ENCODE results near the gene CSTB.

CSTB gene

DNA sequence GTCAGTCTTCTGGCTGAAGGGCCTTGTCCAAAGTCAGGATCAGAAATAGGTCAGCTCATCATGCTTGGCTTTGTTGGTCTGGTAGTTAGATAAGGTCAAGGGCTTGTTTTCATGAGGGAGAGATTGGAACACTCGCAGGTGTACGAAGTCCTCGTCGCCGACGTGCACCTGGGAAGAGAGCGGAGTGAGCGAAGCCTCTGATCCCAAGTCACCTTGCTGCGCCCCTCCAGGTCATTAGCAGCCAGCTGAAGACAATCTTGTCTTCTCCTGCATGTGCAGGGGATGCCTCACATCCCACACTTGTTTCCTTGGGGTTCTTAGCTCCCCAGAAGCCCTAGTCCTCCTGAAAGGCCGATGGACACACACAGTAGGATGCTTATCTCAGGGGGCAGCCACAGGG is 1.9 kb downstream of the CSTB start:
- in situ Hi-C loops (cut with HindIII; ENCODE audit: low pct_ligation_motif_present, low pct_unique_long_range_greater_than_20kb, low sequenced_read_pairs), result no loop called here
- DNase-seq, result no peak

DNA sequence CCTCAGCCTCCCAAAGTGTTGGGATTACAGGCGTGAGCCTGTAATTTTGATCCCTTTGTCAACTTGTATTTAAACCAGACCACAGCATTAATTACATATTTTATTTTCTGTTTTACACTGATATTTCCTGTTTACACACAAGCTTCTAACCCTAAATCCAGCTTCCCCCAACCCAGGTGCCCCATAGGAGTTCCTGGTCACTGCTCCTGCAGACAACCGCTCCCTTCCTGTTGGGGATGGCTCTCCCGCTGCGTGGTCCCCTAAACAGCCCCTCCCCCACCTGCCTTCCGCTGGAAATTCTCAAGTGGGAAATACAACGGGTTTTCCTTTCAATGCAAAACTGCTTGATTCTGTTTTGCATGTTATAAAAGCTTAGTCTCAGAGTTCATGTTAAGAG is 3.7 kb downstream of the CSTB start:
- in situ Hi-C loops (cut with HindIII; ENCODE audit: low pct_ligation_motif_present, low pct_unique_long_range_greater_than_20kb, low sequenced_read_pairs), result no loop called here
- no peak for DNase-seq

DNA sequence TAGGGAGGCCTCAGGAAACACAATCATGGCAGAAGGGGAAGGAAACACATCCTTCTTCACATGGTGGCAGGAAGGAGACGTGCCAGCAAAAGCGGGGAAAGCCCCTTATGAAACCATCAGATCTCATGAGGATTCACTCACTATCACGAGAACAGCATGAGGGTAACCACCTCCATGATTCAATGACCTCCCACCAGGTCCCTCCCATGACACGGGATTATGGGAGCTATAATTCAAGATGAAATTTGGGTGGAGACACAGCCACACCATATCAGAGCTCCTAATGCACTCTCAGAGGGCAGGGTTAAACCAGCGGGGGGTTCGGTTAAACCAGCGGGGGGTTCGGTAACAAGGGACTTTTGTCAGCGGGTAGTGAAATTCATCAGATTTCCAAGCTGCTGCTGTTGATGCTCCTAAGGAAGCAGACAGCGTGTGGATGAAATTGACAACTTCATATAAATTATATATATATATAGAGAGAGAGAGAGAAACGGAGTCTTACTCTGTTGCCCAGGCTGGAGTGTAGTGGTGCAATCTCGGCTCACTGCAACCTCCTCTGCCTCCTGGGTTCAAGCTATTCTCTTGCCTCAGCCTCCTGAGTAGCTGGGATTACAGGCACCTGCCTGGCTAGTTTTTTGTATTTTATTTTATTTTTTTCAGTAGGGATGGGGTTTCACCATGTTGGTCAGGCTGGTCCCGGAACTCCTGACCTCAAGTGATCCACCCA is 4.2 kb downstream of the CSTB start:
- in situ Hi-C loops (cut with HindIII; ENCODE audit: low pct_ligation_motif_present, low pct_unique_long_range_greater_than_20kb, low sequenced_read_pairs), result no loop called here
- no peak for DNase-seq

DNA sequence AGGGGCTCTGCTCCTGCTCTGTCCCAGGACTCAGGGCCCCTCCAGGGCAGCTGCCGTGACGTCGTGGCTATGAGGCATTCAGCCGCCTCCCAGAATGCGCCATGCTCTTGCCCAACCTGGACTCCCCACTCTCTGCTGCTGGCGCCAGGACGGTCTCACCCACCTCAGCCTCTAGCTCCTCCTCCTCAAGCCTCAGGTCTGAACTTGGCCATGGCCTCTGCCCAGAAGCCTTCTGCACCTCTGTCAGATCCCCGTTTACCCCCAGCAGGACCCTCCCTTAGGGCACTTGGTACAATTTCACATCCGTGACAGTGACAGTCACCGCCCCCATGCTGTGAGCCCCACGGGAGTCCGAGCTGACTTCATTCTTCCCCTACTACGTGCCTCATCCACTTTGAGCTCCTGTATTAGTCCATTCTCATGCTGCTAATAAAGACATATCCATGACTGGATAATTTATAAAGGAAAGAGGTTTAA is 4.9 kb downstream of the CSTB start:
- no peak for DNase-seq
- in situ Hi-C loops (cut with HindIII; ENCODE audit: low pct_ligation_motif_present, low pct_unique_long_range_greater_than_20kb, low sequenced_read_pairs), result no loop called here

DNA sequence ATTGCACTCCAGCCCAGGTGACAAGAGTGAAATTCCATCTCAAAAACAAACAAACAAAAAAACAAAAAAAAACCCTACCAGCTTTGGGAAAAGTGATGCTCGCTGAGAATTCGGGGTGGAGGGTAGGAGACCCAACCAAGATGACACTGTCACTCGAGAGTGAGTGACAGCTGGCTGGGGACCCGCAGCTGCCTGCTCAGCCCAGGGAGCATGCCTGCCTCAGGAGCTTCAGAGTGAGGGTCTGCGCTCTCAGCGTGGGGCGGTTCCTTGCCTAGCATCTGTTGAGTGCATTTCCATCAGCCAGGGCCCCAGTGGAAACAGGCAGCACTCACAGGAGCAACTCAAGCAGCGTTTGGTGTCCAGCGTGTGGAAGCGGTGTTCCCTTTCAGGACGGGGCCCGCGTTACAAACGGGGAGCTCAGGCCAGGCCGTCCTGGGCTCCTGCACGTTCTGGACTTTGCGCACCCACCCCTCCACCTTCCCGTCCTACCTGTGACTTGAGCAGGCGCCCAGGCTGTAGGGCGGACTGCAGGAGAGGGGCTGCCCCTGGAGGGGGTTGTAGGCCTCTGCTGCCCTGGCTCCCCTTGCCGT is 5.9 kb downstream of the CSTB start:
- no peak for DNase-seq
- in situ Hi-C loops (cut with HindIII; ENCODE audit: low pct_ligation_motif_present, low pct_unique_long_range_greater_than_20kb, low sequenced_read_pairs), result no loop called here

DNA sequence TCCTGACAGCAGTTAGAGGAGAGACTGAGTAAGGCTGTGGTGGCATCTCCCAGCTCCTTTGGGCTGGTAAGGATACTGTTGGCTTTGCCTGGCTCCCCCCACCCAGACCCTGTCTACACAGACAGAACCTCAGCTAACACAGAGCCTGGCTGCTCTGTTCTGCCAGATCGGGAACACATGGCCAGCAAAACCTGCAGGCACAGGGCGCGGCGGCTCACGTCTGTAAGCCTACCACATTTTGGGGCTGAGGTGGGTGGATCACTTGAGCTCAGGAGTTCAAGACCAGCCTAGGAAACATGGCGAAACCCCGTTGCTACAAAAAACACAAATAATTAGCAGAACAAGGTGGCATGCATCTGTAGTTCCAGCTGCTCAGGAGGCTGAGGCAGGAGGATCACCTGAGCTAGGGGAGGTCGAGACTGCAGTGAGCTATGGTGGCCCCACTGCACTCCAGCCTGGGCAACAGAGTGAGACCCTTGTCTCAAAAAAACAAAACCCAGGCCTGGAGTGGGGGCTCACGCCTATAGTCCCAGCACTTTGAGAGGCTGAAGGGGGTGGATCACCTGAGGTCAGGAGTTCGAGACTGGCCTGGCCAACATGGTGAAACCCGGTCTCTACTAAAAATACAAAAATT is 6.7 kb downstream of the CSTB start:
- in situ Hi-C loops (cut with HindIII; ENCODE audit: low pct_ligation_motif_present, low pct_unique_long_range_greater_than_20kb, low sequenced_read_pairs), result no loop called here
- DNase-seq, result no peak

DNA sequence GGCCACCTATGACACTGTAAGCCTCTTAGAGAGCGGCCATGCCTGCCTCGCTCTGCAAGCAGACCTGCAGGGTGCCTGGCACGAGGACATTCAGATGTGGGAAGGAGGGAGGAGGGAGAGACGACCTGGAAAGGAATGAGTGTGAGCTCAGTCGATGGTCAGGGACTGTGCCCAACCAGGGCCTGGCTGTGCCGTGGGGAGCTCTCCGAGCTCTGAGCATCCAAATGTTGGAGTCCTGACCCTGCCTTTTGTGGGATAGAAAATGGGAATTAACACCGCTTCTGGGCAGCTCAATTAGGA is 7.3 kb downstream of the CSTB start:
- in situ Hi-C loops (cut with HindIII; ENCODE audit: low pct_ligation_motif_present, low pct_unique_long_range_greater_than_20kb, low sequenced_read_pairs), result no loop called here
- no peak for DNase-seq

DNA sequence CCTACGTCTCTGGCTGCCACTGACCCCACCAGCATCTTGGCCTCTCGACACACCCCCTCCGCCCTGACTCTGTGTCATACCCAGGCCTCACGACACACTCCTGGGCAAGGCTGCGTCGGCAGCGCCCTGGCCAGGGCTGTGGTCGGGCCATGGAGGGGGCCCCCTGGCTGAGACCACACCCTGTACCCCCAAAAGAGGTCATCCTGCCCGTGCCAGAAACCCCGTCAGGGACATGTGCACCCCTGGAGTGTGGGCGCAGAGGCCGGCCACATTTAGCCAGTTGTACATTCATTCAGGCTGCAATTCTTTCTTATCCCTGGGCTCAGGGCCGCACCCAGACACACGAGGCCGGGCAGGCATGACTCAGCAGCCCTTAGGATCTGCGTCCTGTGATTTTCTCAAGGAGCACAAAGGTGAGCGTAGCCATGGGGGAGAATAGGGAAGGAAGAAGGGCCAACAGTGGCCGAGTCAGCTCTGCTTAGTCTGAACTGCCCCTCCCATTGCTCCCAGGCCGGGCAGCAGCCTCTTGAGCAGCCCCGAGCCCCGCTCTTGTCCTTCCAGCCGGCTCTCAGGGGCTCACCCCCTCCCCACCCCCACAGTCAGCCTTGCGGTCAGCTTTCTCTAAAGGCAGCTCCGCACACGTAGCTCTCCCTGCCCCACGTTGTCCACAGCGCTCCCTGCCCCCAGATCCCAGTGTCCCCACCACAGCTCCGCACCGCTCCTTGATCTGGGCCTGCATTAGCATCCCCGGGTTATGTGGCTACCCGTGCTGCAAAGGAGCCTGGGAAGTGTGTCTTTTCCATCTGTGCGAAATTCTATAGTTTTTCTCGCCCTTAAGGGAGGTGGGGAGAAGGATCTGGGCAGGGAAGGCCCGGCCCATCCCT is 7.9 kb downstream of the CSTB start:
- in situ Hi-C loops (cut with HindIII; ENCODE audit: low pct_ligation_motif_present, low pct_unique_long_range_greater_than_20kb, low sequenced_read_pairs), result no loop called here
- DNase-seq, result peak; percentile 71

DNA sequence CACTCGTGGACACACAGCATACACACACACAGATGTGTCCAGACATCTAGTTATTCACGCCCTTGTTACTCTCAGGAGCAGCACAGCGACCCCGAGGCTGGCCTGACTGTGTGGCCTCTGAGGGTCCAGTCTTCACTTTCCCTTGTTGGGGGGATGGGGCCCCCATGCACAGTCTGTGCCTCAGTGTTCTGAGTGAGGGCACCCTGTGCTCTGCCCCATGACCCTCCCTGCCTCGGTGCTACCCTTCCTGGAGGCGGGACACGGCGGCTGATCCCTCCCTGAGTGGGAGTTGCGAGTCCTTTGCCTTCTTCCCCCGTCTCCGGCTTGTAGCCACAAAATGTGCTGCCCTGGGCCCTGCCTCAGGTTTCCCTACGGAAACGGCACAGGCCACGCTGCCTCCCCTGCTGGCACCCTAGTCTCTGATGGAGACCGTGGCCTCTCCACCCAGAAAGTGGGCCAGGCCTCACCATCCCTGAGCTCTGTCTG is 8.6 kb downstream of the CSTB start:
- no peak for DNase-seq
- in situ Hi-C loops (cut with HindIII; ENCODE audit: low pct_ligation_motif_present, low pct_unique_long_range_greater_than_20kb, low sequenced_read_pairs), result no loop called here

DNA sequence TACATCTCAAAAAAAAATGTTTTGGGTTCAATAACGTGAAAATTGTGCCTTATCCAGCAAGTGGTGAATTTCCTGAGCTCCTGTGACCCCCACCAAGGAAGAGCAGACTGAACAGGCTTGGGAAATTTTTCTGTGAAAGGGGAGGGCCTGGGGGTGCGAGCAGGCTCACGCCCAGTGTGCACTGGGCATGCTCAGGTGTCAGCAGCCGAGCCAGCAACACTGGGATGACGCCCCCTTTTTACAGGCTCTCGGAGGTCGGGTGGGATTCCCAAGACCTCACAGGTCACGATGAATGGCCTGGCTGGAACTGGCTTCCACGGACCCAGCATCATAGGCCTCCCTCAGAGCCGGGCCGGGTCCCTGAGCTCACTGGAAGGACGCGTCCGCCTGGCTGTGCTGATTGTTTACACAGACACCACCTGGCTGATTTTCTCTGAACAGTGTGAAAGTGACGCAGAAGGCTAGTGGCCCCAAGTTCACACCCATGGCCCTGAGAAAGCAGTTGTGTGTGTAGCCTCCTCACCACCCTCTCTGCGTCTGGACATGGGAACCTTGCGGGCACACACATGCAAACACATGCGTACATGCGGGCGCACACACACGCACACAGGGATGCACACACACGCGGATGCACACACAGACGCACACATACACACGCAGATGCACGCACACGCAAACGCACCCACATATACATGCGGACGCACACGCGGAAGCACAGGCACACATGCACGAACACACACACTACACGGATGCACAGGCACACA is 9.2 kb downstream of the CSTB start:
- DNase-seq, result no peak
- in situ Hi-C loops (cut with HindIII; ENCODE audit: low pct_ligation_motif_present, low pct_unique_long_range_greater_than_20kb, low sequenced_read_pairs), result no loop called here

DNA sequence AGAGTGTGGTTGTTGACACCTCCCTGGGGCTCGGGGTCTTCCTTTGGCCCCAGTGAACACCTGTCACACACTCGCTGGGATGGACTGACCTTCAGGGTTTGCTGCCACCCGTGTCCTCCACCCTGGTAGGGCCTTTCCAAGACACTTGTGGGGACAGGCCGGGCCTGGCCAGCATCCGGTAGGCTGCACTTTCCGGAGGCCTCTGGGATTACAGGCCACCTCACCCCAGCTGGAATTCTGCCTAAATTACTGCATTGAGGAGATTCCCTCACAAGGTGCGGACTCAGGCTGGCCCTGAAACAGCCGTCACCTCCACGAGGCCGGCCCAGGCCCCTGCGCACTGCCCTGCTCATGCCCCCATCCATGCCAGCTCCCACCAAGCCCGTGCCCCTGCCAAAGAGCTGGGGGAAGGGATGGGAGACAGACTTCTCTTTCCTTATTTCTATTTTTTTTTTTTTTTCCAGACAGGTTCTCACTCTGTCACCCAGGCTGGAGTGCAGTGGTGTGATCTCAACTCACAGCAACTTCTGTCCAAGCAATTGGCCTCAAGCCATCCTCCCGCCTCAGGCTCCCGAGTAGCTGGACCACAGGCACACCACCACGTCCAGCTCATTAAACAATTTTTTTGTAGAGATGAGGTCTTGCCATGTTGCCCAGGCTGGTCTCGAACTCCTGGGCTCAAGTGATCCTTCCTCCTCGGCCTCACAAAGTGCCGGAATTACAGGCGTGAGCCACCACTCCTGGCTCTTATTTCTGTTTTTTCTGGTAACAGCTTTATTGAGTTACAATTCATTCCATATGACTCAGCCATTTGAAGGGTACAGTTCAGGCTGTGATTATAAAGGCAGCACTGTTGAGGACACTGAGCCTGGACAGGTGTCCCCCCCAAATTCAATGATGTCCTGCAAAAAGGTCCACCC is 11.3 kb downstream of the CSTB start:
- no peak for DNase-seq
- in situ Hi-C loops (cut with HindIII; ENCODE audit: low pct_ligation_motif_present, low pct_unique_long_range_greater_than_20kb, low sequenced_read_pairs), result no loop called here

DNA sequence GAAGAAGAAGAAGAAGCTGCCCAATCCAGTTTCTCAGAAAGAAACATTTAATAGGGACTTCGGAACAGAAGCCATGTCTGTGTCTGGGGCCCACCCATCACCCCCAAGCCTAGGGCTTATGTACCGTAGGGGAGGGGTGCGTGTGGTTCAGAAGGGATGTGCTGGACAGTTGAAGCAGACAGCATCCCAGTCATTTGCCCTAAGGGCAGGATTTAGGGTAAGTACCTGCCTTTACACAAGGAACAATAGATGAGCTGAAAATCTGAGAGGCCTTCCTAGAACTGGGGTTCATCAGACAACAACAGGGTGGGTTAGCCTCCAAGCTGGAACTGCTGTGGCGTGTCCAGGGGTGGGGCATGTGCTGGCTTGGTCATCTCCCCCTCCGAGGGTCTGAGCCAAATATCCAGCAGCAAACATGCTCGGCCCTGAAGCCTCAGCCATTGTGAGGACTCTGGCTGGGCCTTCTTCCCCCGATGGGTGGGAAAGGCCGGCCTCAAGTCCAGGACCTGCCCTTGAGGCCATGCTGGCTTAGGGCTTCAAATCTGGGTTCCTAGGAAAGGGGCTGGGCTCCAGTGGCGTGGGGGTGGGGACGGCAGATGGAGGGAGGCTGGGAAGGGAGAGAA is 12.1 kb downstream of the CSTB start:
- DNase-seq, result no peak
- in situ Hi-C loops (cut with HindIII; ENCODE audit: low pct_ligation_motif_present, low pct_unique_long_range_greater_than_20kb, low sequenced_read_pairs), result no loop called here

DNA sequence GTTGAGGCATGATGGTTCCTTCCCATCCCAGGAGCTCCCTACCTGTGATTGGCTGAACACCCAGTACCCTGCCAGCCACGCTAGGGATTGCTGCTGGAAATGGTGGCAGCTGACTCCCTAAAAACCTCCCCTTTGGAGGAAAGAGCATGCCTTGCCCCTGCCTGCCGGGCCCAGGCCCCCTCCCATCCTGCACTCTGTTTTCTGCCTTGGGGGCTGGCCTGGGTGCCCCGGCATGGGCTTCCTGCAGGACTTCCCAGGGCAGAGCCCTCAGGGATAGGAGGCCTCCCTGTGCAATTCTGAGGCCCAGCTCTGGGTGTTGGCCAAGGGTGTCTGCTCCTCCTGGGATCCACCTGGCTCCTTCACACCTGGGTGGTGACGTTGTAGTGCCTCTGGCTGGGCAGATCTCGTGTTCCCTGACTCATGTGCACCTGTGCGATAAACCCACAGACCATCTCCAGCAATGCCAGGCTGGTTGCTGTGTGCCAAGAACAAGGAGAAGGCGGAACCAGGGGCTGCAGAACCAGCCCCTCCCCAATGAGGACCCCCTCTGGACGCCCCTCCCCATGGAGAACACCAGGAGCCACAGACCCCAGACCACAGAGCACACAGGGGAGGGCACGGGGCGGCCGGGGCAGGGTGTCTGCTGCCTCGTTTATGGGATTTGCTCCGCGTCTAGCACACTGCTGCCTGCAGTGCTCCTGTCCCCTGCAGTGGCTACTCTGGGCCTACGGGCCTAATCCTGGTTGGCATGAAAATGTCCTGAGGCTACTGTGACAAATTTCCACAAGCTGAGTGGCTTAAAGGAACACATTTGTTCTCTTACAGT is 13.6 kb downstream of the CSTB start:
- in situ Hi-C loops (cut with HindIII; ENCODE audit: low pct_ligation_motif_present, low pct_unique_long_range_greater_than_20kb, low sequenced_read_pairs), result no loop called here
- DNase-seq, result no peak

DNA sequence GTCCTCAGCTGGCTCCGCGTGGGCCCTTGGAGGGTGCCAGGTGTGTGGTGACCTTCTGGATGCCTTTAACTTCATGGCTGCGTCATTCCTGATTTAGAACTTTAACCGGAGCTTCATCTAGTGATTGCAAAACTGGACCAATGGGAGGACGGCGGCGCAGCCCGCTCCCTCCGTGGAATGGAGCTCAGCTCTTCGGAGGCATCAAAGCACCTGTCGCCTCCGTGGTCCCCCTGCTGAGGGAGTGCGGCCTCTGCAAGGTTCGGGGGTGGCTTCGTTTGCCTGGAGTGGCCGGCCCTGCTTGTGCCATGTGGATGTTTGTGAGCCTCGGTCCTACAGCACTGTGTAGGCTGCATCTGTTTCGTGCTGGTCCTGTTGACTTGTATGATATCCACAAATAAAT is 14.2 kb downstream of the CSTB start:
- no peak for DNase-seq
- in situ Hi-C loops (cut with HindIII; ENCODE audit: low pct_ligation_motif_present, low pct_unique_long_range_greater_than_20kb, low sequenced_read_pairs), result no loop called here

DNA sequence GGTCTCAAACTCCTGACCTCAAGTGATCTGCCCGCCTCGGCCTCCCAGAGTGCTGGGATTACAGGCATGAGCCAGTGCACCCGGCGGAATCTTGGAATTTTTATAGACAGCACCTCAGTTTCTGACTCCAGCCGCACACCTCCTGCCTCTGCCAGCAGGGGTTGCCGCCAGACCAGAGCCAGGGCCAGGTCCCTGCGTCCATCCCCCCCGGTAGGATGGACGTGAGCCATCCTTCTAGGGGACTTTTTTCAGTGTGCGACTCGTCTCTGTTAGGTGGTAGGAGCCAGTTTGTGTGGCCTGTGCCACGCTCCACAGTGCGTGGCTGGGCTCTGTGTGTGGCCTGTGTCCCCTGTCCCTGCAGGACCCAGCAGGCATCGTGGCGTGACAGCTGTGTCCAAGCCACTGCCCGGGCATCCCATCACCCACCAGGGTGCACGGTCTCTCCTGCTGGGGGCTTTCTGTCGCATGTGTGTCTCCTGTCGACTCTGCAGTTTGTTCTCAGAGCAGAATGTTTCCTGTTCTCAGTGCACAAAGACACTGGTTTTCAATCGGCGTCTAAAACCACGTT is 15.6 kb downstream of the CSTB start:
- in situ Hi-C loops (cut with HindIII; ENCODE audit: low pct_ligation_motif_present, low pct_unique_long_range_greater_than_20kb, low sequenced_read_pairs), result no loop called here
- DNase-seq, result no peak

DNA sequence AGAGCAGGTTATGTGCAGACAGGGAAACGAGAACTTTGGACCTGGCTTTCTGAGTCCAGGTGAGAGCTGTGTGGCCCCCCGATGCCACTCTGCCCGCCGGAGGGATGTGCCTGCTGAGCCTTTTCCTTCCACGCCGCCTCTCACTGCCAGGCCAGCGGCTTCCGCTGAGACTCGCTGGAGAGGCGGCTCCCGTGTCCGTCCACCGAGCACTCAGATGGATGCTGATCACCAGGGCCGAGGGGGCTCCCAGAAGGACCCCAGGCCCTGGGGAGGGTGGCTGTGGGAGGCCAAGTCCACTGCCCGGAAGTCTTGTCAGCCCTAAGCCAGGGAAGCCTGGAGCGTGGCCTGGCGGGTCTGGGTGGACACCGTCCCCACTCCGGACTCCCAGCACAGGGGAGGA is 16.5 kb downstream of the CSTB start:
- in situ Hi-C loops (cut with HindIII; ENCODE audit: low pct_ligation_motif_present, low pct_unique_long_range_greater_than_20kb, low sequenced_read_pairs), result no loop called here
- DNase-seq, result no peak

Data from ACHN (cell line).